Middle frontal gyrus (tissue), 1 donor: ENCODE measurements around the gene PHKA2.
"Not testable (repeated sequence)": the region's sequence is repeated elsewhere in the genome, so short reads cannot be mapped to it uniquely, and the experiment has no call there.

ENCODE experiments used
- DNase-seq: peaks from one replicate; pipeline ENCODE4 v3.0.0-alpha.2; 2015; ENCODE audit warnings: low spot score; ENCODE audit errors: extremely low spot score

PHKA2 gene, protein sequence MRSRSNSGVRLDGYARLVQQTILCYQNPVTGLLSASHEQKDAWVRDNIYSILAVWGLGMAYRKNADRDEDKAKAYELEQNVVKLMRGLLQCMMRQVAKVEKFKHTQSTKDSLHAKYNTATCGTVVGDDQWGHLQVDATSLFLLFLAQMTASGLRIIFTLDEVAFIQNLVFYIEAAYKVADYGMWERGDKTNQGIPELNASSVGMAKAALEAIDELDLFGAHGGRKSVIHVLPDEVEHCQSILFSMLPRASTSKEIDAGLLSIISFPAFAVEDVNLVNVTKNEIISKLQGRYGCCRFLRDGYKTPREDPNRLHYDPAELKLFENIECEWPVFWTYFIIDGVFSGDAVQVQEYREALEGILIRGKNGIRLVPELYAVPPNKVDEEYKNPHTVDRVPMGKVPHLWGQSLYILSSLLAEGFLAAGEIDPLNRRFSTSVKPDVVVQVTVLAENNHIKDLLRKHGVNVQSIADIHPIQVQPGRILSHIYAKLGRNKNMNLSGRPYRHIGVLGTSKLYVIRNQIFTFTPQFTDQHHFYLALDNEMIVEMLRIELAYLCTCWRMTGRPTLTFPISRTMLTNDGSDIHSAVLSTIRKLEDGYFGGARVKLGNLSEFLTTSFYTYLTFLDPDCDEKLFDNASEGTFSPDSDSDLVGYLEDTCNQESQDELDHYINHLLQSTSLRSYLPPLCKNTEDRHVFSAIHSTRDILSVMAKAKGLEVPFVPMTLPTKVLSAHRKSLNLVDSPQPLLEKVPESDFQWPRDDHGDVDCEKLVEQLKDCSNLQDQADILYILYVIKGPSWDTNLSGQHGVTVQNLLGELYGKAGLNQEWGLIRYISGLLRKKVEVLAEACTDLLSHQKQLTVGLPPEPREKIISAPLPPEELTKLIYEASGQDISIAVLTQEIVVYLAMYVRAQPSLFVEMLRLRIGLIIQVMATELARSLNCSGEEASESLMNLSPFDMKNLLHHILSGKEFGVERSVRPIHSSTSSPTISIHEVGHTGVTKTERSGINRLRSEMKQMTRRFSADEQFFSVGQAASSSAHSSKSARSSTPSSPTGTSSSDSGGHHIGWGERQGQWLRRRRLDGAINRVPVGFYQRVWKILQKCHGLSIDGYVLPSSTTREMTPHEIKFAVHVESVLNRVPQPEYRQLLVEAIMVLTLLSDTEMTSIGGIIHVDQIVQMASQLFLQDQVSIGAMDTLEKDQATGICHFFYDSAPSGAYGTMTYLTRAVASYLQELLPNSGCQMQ

DNA sequence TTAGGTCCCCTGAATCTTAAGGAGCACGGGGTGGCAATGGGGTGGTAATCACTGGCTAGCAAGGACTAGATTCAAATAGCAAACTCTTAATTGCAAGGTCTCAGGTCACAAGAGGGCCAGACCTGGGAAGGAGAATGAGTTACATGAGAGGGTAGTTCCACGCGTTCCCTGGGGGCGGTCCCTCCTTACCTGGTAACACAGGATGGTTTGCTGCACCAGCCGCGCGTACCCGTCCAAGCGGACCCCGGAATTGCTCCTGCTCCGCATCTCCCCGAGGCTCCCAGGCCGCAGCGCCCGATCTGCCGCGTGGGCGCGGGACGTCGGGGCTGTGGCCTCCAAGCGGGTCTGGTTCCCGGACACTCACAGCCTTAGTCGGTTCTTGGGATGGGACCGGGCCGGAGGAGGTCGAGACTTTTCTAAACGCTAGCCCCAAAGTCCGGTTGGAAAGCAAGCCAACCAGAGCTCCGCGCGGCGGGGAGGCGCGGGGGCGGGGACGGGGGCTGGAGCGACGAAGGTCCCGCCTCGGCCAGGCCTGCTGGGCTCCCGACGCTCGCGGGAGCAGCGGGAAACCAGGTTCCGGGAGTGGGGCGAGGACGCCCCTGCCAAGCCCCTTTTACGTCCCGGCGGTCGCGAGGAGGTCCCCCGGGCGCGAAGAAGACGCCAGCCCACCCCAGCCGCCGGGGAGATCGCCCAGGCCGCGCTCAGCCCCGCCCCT is at the start of gene PHKA2:
Gene PHKA2 (minus strand): TSS at position 449 of the 715 bp plus-strand sequence. CDS start 182 bp downstream, at position 267.
- no peak for DNase-seq

DNA sequence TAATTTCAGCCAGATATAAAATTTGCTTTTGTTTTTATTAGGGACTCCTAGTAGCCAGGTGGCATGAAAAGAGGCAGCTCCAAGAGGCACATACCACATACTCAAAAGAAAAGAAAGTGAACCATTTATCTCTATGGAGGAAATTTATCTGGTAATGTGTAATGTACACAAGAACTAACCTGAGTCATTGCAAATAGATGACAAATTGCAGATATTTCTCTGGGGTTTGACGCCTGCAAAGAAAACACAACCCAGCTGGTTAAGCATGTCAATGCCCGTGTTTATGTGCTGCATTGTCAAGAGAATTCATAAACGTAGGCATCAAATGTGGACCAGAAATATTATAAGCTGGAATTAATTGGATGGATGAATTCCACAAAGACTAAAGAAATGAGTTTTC is 46.9 kb upstream of the PHKA2 start:
- no peak for DNase-seq

DNA sequence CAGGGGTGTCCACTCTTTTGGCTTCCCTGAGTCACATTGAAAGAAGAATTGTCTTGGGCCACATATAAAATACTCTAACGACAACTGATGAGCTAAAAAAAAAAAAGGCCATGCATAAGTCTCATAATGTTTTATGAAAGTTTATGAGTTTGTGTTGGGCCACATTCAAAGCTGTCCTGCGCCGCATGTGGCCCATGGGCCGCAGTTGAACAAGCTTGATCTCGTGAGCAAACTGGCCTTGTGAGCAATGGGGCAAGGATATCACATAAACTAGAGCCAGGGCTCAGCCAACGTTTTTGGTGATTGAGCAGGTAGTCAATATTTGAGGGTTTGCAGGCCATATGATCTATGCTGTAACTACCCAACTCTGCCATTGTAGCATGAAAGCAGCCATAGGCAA is 44.6 kb upstream of the PHKA2 start:
- no peak for DNase-seq

DNA sequence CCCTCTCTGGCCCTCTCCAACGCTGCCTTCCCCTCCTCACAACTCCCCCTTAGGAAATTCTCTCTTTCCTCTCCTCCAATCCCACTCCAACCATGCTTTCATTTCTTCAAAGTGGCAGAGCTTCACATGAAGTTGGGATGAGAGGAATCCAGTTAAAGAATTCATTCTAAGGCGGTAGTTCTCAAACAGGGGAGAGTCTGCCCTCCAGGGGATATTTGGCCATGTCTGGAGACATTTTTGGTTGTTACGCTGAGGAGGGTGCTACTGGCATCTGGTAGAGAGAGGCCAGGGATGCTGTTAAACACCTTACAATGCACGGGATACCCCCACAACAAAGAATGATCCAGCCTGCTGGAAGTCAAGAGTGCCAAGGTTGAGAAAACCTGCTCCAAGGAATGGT is 40.5 kb upstream of the PHKA2 start:
- no peak for DNase-seq

DNA sequence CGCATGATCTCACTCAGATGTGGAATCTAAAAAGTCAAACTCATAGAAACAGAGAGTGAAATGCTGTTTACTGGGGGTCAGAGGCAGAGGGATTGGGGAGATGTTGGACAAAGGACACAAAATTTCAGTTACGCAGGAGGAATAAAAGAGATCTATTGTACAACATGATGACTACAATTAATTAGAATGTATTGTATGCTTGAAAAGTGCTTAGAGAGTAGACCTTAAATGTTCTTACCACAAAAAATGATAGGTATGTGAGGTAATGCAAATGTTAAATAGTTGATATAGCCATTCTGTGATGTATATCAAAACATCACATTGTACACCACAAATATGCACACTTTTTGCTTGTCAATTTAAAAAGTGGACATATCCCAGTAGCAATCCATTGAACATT is 36.1 kb upstream of the PHKA2 start:
- DNase-seq = no peak

DNA sequence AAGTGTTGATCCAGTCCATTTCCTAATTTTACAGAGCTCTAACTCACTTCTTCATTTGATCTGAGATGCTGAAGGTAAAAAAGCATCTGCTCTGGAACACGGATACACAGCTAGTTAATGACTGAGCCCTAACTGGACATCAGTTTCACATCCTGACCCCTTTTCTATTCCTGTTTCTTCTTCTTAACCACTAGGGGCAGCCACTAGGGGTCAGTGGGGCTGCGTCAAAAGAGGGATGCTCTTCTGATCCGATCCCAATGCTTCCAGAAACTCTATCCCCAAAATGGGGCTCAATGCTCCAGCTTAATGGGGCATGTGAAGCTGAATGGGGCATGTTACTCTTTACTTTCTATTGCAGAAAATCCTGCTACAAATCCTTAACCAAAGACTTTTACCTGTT is 33.4 kb upstream of the PHKA2 start:
- DNase-seq = no peak

DNA sequence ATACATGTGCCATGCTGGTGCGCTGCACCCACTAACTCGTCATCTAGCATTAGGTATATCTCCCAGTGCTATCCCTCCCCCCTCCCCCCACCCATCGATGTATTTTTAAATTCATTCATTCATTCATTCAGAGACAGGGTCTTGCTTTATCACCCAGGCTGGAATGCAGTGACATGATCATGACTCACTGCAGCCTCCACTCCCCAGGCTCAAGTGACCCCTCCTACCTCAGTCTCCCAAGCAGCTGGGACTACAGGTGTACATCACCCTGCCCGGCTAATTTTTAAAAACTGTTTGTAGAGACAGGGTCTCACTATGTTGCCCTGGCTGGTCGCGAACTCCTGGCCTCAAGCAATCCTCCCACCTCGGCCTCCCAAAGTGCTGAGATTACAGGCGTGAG is 32.7 kb upstream of the PHKA2 start:
- DNase-seq = not testable (repeated sequence)

DNA sequence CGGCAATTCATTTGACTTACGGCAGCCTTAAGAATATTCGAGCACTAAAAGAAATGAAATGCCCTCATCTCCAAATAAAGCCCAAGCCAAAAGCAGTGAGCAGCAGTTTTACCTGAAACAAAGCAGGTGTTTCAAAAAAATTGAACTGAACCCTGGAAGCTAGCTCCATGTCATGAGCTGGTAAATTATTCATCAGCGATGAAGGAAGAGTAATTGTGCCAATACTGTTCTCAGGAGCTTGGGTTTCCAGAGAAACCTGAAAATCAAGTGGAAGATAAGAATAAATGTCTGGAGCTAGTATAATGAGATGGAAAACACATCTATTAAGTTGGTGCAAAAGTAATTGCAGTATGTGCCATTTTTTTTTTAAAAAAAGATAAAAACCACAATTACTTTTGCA is 24.0 kb upstream of the PHKA2 start:
- DNase-seq = no peak

DNA sequence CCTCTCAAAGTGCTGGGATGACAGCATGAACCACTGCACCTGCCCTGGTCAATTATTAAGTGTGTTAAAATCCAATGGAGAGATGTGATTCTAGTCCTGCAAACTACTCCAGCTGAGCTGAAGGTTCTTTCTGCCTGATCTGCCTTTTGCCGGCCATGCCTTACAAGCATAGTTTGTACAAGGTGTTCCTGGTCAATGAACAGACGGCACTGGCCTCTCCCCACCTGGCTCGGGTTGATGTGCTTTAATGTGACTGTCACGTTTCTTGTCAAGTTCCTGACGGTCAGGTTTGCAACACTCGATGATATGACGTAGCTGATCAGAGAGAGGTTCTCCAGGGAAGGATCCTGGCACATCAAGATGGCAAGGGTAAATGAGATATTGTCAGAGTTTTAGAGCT is 23.1 kb upstream of the PHKA2 start:
- DNase-seq = no peak

DNA sequence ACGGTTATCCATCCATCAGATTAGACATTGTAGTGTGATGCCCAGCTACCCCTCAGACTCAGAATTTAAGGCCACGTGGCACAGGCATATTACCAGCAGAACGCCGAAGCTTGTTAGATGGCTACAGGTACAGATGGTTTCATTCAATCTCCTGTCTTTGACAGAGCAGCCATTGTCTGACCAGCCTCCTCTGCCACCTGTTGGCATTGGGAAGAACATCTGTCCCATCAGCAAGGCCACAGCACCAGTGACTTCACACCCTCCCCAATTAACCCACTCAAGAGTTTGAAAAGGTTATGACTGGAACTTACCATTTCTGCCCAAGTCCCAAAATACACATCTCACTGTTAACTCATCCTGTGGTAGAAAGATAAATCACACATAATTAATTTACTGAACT is 22.0 kb upstream of the PHKA2 start:
- no peak for DNase-seq

DNA sequence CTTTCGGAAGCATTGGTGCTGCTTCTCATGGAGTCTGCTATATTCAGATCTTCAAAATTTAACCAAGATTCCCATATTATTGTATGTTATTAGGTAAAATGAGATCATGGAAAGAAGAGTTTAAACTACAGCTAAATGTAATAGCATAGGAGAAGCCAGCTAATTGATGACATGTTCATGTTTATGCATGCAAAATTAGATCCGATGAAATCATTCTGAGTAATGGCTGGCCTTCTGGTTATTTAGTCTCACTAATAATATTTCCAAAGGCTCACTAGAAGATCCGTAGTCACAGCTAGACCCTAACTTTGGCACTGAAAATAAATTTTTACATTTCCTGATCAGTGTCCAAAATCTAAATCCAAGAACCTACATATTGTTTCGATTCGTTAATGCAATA is 19.8 kb upstream of the PHKA2 start:
- no peak for DNase-seq

DNA sequence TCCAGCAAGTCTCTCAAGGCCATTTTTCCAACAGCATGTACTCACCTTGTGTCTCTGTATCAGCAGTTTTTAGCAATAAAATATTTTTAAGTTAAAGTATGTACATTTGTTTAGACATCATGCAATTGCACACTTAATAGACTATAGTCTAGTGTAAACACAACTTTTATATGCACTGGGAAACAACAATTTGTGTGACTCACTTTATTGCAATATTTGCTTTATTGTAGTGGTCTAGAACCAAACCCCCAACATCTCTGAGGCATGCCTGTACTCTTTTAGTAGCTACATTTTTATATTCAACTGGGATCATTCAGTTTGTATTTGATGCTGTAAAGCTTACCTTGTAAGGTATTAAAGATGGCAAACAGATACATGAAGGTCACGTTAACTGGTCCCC is 14.7 kb upstream of the PHKA2 start:
- DNase-seq = no peak

DNA sequence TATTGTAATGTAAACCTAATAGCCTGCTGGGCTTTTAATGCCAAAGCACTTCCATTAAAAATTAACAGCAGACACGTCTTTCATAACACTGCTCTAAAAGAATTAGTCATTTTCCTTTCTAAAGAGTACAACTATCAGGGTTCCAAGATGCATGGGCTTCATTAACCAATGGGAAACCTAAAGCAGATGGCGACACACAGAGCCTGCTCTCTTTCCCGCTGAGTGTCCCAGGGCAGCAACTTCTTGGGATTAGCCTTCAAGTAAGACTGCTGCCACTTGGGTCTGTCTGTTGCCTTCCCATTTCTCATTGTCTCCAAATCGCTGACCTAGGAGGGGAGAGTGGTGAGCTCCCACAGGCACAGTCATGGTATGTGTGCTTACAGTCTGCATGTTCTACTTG is 14.0 kb upstream of the PHKA2 start:
- DNase-seq = no peak

DNA sequence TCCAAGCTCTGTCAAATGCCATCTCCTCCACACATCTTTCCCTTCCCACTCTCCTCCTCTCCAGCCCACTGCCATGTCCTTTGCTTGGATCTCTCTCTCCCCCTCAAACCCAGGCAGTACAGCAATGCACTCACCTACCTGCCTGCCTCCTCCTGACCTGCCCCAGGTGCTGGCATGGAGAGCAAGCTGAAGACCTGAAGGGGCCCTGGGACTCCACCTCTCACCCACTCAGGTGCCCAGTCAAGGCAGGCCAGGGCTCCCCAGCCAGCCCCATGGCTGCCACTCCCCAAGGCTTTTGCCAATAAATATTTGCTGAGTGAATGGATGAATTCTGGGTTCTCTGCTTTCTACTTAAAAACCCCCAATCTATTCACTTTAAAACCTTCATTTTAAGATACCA is 12.6 kb upstream of the PHKA2 start:
- DNase-seq = no peak

DNA sequence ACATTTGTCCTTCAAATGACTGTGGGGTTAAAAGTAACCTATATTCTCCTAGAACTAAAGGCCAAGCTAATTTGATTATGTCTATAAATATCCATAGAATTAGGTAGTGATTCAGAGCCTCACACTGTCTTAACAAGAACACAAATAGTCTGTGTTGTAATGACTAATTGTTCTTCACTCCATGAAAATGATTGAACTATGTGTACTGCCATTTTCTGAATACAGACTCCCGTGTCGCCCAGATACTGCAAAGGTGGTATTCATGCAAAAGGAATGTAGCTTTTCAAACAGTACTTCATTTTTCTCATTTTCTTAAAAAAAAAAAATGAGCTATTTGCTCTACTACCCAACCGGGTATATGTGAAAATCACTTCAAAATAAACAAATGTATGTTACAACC is 11.3 kb upstream of the PHKA2 start:
- DNase-seq = no peak

DNA sequence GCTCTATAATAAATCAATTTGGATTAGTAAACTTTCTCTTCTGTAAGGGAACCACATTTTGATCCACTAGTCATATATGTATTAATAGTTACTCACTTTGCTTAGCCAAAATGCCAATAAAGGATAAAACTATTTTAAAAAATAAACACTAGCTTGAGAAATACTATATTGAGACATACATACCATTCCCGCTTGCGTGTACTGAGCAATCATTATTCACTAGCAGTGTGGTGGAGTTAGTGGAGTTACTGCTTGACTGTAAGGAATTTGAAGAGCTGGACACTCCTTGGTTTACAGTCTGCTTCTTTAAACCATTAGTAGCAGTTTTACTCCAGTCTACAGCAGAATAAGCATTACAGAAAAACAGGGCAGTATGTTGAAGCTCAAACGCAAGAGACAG is 10.8 kb upstream of the PHKA2 start:
- DNase-seq = no peak

DNA sequence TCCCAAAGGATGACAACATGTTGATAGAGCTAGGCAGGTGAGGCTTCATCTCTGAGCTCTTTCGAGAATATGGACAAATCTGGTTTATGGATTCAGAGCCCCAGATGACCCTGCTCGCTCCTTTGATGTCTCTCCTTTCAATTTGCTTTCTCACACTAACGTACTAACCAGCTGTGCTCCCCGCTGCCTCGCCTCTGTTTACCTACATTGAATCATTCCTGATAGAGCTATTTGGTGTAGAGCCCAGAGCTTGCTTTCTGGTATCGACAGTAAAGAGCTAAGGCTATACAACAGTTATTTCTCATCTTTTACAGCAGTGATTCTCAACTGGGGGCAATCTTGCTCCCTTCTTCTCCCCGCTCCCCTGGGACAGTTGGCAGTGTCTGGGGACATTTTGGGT is 8.9 kb upstream of the PHKA2 start:
- DNase-seq = no peak

DNA sequence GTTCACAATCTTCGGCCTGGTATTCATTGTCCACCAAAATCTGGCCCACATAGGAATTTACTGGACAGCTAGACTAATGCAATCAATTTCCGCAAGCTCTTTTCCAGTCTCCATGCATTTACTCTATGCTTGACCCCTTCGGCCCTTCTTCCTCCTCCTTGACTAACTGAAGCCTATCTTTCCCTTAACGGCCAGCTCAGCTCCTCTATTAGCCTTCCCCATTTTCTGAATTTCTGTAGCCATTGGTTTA is 1.2 kb upstream of the PHKA2 start:
- DNase-seq = no peak

DNA sequence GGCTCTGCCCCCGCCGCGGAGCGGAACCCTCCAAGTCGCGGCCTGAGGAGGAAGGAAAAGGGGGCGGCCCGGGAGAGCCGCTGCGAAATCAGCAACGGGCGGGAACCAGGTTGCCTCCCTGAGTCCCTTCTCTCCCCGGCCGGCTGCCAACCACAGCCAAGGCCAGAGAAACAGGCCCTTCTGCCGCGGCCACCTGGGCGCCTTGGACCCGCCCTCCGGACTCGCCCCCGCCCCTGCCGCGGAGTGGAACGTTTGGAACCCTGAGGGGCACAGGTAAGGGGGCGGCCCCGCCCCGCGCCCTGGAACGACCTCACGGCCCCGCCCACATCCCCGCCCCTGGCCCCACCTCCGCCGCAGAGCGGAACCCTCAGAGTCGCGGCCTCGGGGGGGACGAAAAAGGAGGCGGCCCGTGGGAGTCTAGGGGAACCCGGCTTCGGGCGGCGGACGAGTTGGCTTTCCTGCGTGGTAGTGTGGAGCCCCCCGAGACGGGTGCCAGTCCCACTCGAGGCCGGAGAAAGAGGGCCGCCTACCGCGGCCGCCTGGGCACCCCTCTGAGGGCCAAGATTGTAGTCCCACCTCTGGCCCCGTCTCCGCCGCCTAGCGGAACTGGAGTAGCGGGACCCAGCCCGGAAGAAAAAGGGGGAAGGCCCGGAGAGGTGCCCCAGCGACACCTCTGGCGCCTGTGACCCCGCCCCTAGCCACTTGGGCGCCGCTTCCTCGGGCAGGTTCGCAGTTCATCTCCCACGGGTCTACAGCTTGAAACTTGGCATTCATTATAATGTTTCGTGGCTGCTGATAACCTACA is 669 bp upstream of the PHKA2 start:
- DNase-seq = peak; percentile 12

DNA sequence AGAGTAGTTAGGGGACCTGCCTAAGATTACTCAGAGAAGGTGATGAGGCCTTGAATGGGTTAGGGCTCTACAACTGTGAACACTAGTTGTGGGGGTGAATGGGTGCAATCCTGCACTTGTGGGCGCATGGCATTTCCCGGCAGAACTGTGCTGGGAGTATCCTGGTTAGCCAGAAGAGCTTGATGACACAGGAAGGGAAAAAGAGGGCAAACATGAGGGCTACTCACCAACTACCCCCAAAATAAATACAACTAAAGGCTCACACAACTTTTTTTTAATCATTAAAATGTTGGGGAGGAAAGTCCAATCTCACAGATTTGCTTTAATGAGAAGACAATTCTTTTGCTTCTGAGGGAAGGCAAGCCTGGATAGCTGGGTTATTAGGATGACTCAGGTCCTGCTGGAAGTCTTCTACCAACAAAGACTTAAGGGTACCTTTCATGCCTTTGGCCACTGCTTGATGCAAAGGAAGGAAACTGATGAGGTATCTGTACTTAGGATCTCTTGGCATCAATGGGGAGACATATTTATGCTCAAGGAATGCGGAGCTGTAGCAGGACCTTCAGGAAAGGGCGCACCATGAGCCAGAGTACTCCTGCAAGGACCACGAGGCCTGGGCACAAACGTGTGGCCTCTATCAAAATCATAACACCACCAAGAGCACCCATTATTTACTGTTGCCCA is 2.6 kb downstream of the PHKA2 start:
- DNase-seq = no peak
